Measurements from ENCODE around the gene TLCD1. TPM values are rescaled to one million over a fixed set of nuclear protein-coding genes. Genes with fewer than 3 reads are reported as not detected.
A peak's percentile ranks its signal among the peaks of the same experiment; 100 is the strongest.

Gene TLCD1
- total RNA-seq (2014; rRNA removed) (7.1 and 9.3 TPM in 2 replicates), Bru-seq, nascent RNA (percentile 46 among the genes with signal in this experiment), BruChase-seq, experiment 1, labeled RNA remaining after a 6-hour chase (percentile 39 among the genes with signal in this experiment), BruChase-seq, experiment 2, labeled RNA remaining after a 2-hour chase (percentile 42 among the genes with signal in this experiment)
- long read RNA-seq, transcript TLCD1-201 (4 exons, 1,017 nt), result major isoform, 5 of 8 reads
- long read RNA-seq, partial matches to known transcripts, result 1 of 8 reads
- long read RNA-seq, other reads (novel, unspliced or antisense), result 2 of 8 reads

GRCh38 chr17:28726226-28726626, at the start of gene TLCD1:
Gene TLCD1 (minus strand): TSS chr17:28726233. CDS start chr17:28726097, 136 bp downstream.
- Histone ChIP-seq H3K4me1 (ENCODE audit: insufficient read depth, low read length) (peaks cover 37% of the 10 kb centered on the region), H3K36me3 (ENCODE audit: low read depth, low read length) (peaks cover 32% of the 10 kb centered on the region), H3K9me2 (replicated peaks; ENCODE audit: low read length) (no peaks in the 10 kb centered on the region), H3K27ac (ENCODE audit: low read length) (peak within 1 kb of the TSS; percentile 99), H3K27me3 (ENCODE audit: low read length) (no peaks in the 10 kb centered on the region), H3F3A (ENCODE audit: low read length, unreplicated experiment) (peaks cover 8% of the 10 kb centered on the region), H3K4me2 (ENCODE audit: low read length) (peak within 1 kb of the TSS; percentile 100), H3K9me3 (ENCODE audit: low read length) (no peaks in the 10 kb centered on the region), H3K4me3 (ENCODE audit: low read length) (peak within 1 kb of the TSS; percentile 86), H3K79me2 (ENCODE audit: low read length) (peaks cover 23% of the 10 kb centered on the region), H2AFZ (ENCODE audit: low read length) (peak within 1 kb of the TSS; percentile 72), H4K20me1 (ENCODE audit: low read length) (peaks cover 23% of the 10 kb centered on the region), H3K9ac (ENCODE audit: low read length) (peak within 1 kb of the TSS; percentile 94)
- ATAC-seq, result peak; percentile 34
- CTCF ChIA-PET, result interaction anchor here (0.5 to 4.0 kb wide), 8 partner anchors 9 to 225 kb away, joined by 5 to 55 read pairs (median 10); partner anchors contain the start of gene PHF12
- POLR2A ChIA-PET (ENCODE audit: unreplicated experiment), result interaction anchor here (0.5 to 2.0 kb wide), 8 partner anchors 10 to 225 kb away, joined by 3 to 51 read pairs (median 4); partner anchors contain the start of gene PHF12
- BruUV-seq (replicated peaks), result no TSS peak
- peak; percentile 54 for DNase-seq
- no peak for TF ChIP-seq EZH2phosphoT487 (IDR thresholded peaks at IDR 0.05; ENCODE audit: borderline replicate concordance, low read length)
- no peak for TF ChIP-seq CTCF (conservative IDR thresholded peaks at IDR 0.05; ENCODE audit: low read depth, low read length)
- no peak for TF ChIP-seq EZH2 (IDR thresholded peaks at IDR 0.05; ENCODE audit: low read length, unreplicated experiment)
- intact Hi-C loops (cut with micrococcal nuclease), result loop anchor here (2.0 to 10.0 kb wide), 2 partner anchors 179 to 227 kb away; partner anchors contain the start of gene DHRS13

GRCh38 chr17:28774206-28774605, 48.2 kb upstream of the TLCD1 start:
- DNase-seq (no peak), ATAC-seq (no peak)
- intact Hi-C loops (cut with micrococcal nuclease), result no loop called here
- no peaks in the 10 kb centered on the region for H3K4me1 ChIP-seq (ENCODE audit: insufficient read depth, low read length)
- no peaks in the 10 kb centered on the region for H3K27me3 ChIP-seq (ENCODE audit: low read length)
- TF ChIP-seq EZH2 (IDR thresholded peaks at IDR 0.05; ENCODE audit: low read length, unreplicated experiment), result no peak
- TF ChIP-seq EZH2phosphoT487 (IDR thresholded peaks at IDR 0.05; ENCODE audit: borderline replicate concordance, low read length), result no peak
- TF ChIP-seq CTCF (conservative IDR thresholded peaks at IDR 0.05; ENCODE audit: low read depth, low read length), result no peak
- POLR2A ChIA-PET (ENCODE audit: unreplicated experiment), result no interaction called here
- no peaks in the 10 kb centered on the region for H3F3A ChIP-seq (ENCODE audit: low read length, unreplicated experiment)
- no peak overlapping the region for H3K4me2 ChIP-seq (ENCODE audit: low read length)
- peaks cover 4% of the 10 kb centered on the region; the same call in 1 of the 2 replicates for H3K79me2 ChIP-seq (ENCODE audit: low read length)
- BruUV-seq (replicated peaks), result no TSS peak
- H3K9me3 ChIP-seq (ENCODE audit: low read length), result no peaks in the 10 kb centered on the region
- no peak overlapping the region for H3K9ac ChIP-seq (ENCODE audit: low read length)
- H4K20me1 ChIP-seq (ENCODE audit: low read length), result no peaks in the 10 kb centered on the region
- no peak overlapping the region for H2AFZ ChIP-seq (ENCODE audit: low read length)
- no peak overlapping the region for H3K27ac ChIP-seq (ENCODE audit: low read length)
- no peaks in the 10 kb centered on the region for H3K36me3 ChIP-seq (ENCODE audit: low read depth, low read length)
- no peak overlapping the region for H3K4me3 ChIP-seq (ENCODE audit: low read length)
- no peaks in the 10 kb centered on the region for H3K9me2 ChIP-seq (replicated peaks; ENCODE audit: low read length)
- CTCF ChIA-PET, result no interaction called here

- H3K79me2 ChIP-seq (ENCODE audit: low read length), result no peaks in the 10 kb centered on the region
- no peaks in the 10 kb centered on the region for H3K27me3 ChIP-seq (ENCODE audit: low read length)
Measured at GRCh38 chr17:28773736-28774135, 47.7 kb upstream of the TLCD1 start.

More at GRCh38 chr17:28773736-28774135, 47.7 kb upstream of the TLCD1 start:
- Histone ChIP-seq H3F3A (ENCODE audit: low read length, unreplicated experiment) (no peaks in the 10 kb centered on the region), H3K36me3 (ENCODE audit: low read depth, low read length) (no peaks in the 10 kb centered on the region), H2AFZ (ENCODE audit: low read length) (no peak overlapping the region), H3K4me2 (ENCODE audit: low read length) (no peak overlapping the region), H3K4me1 (ENCODE audit: insufficient read depth, low read length) (no peaks in the 10 kb centered on the region), H3K9me2 (replicated peaks; ENCODE audit: low read length) (no peaks in the 10 kb centered on the region), H3K9me3 (ENCODE audit: low read length) (no peaks in the 10 kb centered on the region), H3K27ac (ENCODE audit: low read length) (no peak overlapping the region), H4K20me1 (ENCODE audit: low read length) (no peaks in the 10 kb centered on the region), H3K4me3 (ENCODE audit: low read length) (no peak overlapping the region), H3K9ac (ENCODE audit: low read length) (no peak overlapping the region)
- intact Hi-C loops (cut with micrococcal nuclease), result no loop called here
- no peak for TF ChIP-seq CTCF (conservative IDR thresholded peaks at IDR 0.05; ENCODE audit: low read depth, low read length)
- no TSS peak for BruUV-seq (replicated peaks)
- ATAC-seq, result no peak
- no peak for DNase-seq
- ChIA-PET CTCF (no interaction called here), POLR2A (ENCODE audit: unreplicated experiment) (no interaction called here)

Measured in PC-3 (cell line).